GM19035 (cell line): ENCODE measurements around the gene GRID1.

Experiments used
- ATAC-seq: cut with Tn5 transposase; IDR thresholded peaks from one replicate; pipeline ENCODE4 v1.9.1; 2021; ENCODE audit not compliant: unreplicated experiment

GRID1 gene

GRCh38 chr10:85920311-85920710 lies 446.3 kb downstream of the GRID1 start:
- ATAC-seq, result no peak

- no peak for ATAC-seq
Measured at GRCh38 chr10:85919491-85920021, 447.0 kb downstream of the GRID1 start.

- ATAC-seq, result no peak
Measured at GRCh38 chr10:85918371-85918770, 448.2 kb downstream of the GRID1 start.

GRCh38 chr10:85917601-85918000 lies 449.0 kb downstream of the GRID1 start:
- ATAC-seq, result no peak

GRCh38 chr10:85916994-85917573 lies 449.5 kb downstream of the GRID1 start:
- no peak for ATAC-seq

- no peak for ATAC-seq
Measured at GRCh38 chr10:85916286-85916685, 450.3 kb downstream of the GRID1 start.

- no peak for ATAC-seq
Measured at GRCh38 chr10:85915245-85915846, 451.2 kb downstream of the GRID1 start.

- no peak for ATAC-seq
Measured at GRCh38 chr10:85914720-85915119, 451.9 kb downstream of the GRID1 start.

- no peak for ATAC-seq
Measured at GRCh38 chr10:85908462-85908861, 458.1 kb downstream of the GRID1 start.

- no peak for ATAC-seq
Measured at GRCh38 chr10:85902051-85902450, 464.5 kb downstream of the GRID1 start.

- no peak for ATAC-seq
Measured at GRCh38 chr10:85901599-85901998, 465.0 kb downstream of the GRID1 start.

- no peak for ATAC-seq
Measured at GRCh38 chr10:85900487-85900886, 466.1 kb downstream of the GRID1 start.

- ATAC-seq, result no peak
Measured at GRCh38 chr10:85900061-85900460, 466.5 kb downstream of the GRID1 start.

GRCh38 chr10:85891472-85891871 lies 475.1 kb downstream of the GRID1 start:
- ATAC-seq, result no peak

- ATAC-seq, result no peak
Measured at GRCh38 chr10:85888559-85888958, 478.0 kb downstream of the GRID1 start.

GRCh38 chr10:85888004-85888403 lies 478.6 kb downstream of the GRID1 start:
- no peak for ATAC-seq

- ATAC-seq, result no peak
Measured at GRCh38 chr10:85874208-85874607, 492.4 kb downstream of the GRID1 start.

- no peak for ATAC-seq
Measured at GRCh38 chr10:85873063-85873462, 493.5 kb downstream of the GRID1 start.

- ATAC-seq, result no peak
Measured at GRCh38 chr10:85868627-85869499, 497.7 kb downstream of the GRID1 start.

- no peak for ATAC-seq
Measured at GRCh38 chr10:85864868-85865526, 501.6 kb downstream of the GRID1 start.

GRCh38 chr10:85864173-85864549 lies 502.4 kb downstream of the GRID1 start:
- no peak for ATAC-seq
